Smooth muscle cell of the brain vasculature (primary cell): Measurements from ENCODE around the gene SPACDR.
"Not testable (repeated sequence)": the region's sequence is repeated elsewhere in the genome, so short reads cannot be mapped to it uniquely, and the experiment has no call there.

Source experiments
- DNase-seq: peaks from one replicate; pipeline ENCODE4 v3.0.0-alpha.2; 2012; ENCODE audit warnings: low read depth, low spot score

The SPACDR gene

GRCh38 chr7:100466653-100467605, 2.9 kb upstream of the SPACDR start:
- DNase-seq, result no peak

GRCh38 chr7:100465702-100466311, 1.7 kb upstream of the SPACDR start:
- DNase-seq, result peak; percentile 54

- no peak for DNase-seq
Measured at GRCh38 chr7:100465299-100465698, 1.2 kb upstream of the SPACDR start.

- DNase-seq, result no peak
Measured at GRCh38 chr7:100464791-100465190, 731 bp upstream of the SPACDR start.

- DNase-seq, result no peak
Measured at GRCh38 chr7:100457033-100457432, 7.0 kb downstream of the SPACDR start.

- no peak for DNase-seq
Measured at GRCh38 chr7:100456562-100456961, 7.5 kb downstream of the SPACDR start.

- DNase-seq, result no peak
Measured at GRCh38 chr7:100455206-100455605, 8.9 kb downstream of the SPACDR start.

GRCh38 chr7:100453854-100454253, 10.2 kb downstream of the SPACDR start:
- DNase-seq, result not testable (repeated sequence)

GRCh38 chr7:100452513-100452912, 11.5 kb downstream of the SPACDR start:
- no peak for DNase-seq

- DNase-seq, result no peak
Measured at GRCh38 chr7:100449190-100449795, 14.8 kb downstream of the SPACDR start.

GRCh38 chr7:100447363-100447762, 16.7 kb downstream of the SPACDR start:
- DNase-seq, result not testable (repeated sequence)

- no peak for DNase-seq
Measured at GRCh38 chr7:100446040-100446439, 18.0 kb downstream of the SPACDR start.

GRCh38 chr7:100444311-100445278, 19.5 kb downstream of the SPACDR start:
- DNase-seq, result no peak

GRCh38 chr7:100443096-100443840, 20.8 kb downstream of the SPACDR start:
- no peak for DNase-seq

- no peak for DNase-seq
Measured at GRCh38 chr7:100441641-100442535, 22.2 kb downstream of the SPACDR start.

- not testable (repeated sequence) for DNase-seq
Measured at GRCh38 chr7:100439244-100439643, 24.8 kb downstream of the SPACDR start.

GRCh38 chr7:100438731-100439130, 25.3 kb downstream of the SPACDR start:
- not testable (repeated sequence) for DNase-seq

GRCh38 chr7:100438172-100438571, 25.9 kb downstream of the SPACDR start:
- DNase-seq, result no peak
